NCI-H446 treated with DMSO at 0.1 percent for 48 hours (cell line): ENCODE results near the gene ZFYVE19.

Experiments
- DNase-seq: peaks from one replicate; lab custom pipeline; 2025; lab: John Stamatoyannopoulos, UW

The ZFYVE19 gene, protein sequence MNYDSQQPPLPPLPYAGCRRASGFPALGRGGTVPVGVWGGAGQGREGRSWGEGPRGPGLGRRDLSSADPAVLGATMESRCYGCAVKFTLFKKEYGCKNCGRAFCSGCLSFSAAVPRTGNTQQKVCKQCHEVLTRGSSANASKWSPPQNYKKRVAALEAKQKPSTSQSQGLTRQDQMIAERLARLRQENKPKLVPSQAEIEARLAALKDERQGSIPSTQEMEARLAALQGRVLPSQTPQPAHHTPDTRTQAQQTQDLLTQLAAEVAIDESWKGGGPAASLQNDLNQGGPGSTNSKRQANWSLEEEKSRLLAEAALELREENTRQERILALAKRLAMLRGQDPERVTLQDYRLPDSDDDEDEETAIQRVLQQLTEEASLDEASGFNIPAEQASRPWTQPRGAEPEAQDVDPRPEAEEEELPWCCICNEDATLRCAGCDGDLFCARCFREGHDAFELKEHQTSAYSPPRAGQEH

DNA sequence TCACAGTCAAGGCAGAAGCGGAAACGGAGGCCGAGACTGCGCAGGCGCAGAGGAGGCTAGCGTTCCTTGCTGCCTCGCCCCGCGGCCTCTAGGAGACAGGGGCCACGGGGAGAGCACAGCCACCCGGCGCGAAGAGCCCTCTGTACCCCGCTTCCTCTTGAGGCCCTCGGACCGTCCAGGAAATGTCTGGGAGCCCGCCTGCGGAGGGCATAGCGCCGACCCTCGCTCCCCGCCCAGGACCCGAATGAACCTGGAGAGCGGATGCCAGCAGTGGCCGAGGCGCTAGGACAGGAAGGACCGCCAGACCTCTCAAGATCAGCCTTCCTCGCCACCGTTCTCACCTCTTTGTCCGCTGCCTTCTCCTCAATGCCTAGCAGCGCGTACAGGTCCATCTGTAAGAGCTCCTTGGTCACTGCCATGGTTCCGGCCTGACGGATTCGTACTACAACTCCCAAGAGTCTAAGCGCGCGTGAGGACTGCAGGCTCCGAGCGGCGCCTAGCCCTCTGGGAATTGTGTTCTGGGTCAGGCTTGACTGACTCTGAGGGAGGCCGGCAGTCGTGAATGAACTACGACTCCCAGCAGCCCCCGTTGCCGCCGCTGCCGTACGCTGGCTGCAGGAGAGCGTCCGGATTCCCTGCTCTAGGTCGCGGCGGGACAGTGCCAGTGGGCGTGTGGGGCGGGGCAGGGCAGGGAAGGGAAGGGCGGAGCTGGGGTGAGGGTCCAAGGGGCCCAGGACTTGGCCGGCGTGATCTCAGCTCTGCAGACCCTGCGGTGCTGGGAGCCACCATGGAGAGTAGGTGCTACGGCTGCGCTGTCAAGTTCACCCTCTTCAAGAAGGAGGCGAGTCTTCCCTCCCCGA, at the start of gene ZFYVE19, which contains the start of gene DNAJC17:
Gene ZFYVE19, plus strand, starts transcription at position 62 of the 860 bp plus-strand sequence. Its CDS starts 501 bp downstream, at position 563.
Gene DNAJC17, minus strand, starts transcription at position 446 of the 860 bp plus-strand sequence. Its CDS starts 27 bp downstream, at position 419.
- DNase-seq: peak; percentile 95

- no peak for DNase-seq
Measured at GRCh38 chr15:40759961-40760360, 46.9 kb upstream of the ZFYVE19 start.

DNA sequence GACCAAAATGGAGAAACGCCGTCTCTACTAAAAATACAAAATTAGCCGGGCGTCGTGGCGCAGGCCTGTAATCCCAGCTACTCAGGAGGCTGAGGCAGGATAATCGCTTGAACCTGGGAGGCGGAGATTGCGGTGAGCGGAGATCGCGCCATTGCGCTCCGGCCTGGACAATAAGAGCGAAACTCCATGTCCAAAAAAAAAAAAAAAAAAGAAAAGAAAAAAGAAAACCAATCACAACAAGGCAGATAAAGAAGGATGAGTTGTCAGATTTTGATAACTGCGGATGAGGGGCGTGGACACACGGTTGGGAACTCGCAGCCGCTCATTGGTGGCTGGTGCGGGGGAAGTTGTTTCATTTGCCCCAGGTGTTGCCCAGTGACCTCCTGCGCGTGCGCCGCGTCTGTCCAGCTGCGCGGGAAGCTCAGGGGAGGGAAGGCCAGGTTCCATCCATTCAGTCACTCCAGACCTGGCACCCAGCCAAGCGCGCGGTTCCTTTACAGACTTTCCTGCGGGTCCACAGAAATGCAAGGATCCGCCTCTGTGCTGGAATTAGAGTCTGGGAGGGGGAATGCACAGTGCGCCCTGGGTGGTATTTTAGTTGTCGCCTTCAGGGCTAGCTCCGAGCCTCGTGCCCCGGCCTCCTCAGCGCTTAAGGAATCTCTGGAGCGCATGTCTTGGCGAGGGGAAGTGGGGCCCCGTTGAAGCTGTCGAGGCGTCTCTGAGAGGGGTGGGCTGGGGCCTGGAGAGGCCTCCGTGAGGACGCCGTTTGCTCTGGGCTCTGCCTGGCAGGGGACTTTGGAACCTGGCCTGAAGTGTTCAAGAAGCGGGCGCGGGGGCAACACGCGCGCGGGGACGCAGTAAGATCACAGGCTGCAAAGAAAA, 43.7 kb upstream of the ZFYVE19 start:
- DNase-seq: no peak

DNA sequence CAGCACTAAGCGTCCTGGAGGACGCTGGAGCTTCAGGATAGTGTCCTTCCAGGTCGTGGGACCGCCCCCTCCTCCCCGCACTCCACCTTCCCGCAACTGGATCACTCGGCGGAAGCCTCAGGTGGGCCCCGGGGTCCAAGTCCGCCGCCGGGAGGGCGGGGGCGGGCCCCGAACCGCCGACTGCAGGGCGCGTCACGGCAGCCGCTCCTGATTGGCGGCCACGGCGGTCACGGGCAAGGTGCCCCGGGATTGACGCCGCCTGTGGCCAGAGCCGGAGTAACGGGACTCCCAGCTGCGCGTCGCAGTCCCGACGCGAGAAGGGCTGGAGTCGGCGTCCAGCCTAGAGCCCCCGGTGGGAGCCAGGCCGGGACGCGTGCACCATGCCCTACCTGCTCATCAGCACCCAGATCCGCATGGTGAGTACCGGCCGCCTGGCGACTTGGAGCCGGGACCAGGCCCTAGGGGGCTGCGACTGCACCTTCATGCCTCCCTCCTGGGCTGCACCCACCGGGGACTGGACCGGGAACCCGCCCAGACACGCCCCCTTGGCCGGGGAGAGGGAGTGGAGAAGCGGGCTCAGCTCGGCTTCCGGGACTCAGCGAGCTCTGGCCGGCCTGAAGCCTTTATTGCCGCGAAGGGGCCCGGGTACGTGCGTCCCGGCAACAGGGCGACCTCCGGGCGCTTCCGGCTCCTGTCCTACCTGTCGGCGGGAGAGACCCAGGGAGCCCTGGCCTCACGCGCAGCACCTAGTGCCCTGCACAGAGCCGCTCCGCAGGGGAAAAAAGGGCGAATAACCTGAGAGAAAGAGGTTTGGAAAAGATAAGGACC, 42.9 kb upstream of the ZFYVE19 start, which contains the start of gene GCHFR:
Gene GCHFR, plus strand, starts transcription at position 268 of the 828 bp plus-strand sequence. Its CDS starts 113 bp downstream, at position 381.
- no peak for DNase-seq

DNA sequence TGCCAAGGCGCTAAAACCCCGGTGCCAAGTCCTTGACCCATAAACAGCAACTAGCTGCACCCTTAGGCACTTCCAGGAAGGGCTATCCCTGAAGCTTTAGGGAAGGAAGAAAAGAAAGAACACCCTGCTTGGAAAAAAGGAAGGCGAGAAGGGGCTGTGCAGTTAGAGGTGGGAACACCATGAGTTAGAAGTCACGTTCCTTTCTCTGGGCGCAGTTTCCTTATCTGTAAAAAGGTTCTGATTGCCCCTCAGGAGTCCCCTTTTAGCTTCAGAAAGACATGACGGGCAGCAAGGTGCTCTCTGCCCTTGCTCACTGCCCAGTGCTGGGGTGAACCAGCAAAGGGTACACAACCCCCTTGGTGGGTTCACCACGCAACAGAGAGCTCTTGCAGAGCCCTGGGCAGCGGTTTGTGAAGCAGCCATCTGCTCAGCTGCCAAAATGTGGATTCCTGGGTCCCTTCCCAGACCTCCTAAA, 42.2 kb upstream of the ZFYVE19 start:
- no peak for DNase-seq

- no peak for DNase-seq
Measured at GRCh38 chr15:40766194-40766815, 40.6 kb upstream of the ZFYVE19 start.

DNA sequence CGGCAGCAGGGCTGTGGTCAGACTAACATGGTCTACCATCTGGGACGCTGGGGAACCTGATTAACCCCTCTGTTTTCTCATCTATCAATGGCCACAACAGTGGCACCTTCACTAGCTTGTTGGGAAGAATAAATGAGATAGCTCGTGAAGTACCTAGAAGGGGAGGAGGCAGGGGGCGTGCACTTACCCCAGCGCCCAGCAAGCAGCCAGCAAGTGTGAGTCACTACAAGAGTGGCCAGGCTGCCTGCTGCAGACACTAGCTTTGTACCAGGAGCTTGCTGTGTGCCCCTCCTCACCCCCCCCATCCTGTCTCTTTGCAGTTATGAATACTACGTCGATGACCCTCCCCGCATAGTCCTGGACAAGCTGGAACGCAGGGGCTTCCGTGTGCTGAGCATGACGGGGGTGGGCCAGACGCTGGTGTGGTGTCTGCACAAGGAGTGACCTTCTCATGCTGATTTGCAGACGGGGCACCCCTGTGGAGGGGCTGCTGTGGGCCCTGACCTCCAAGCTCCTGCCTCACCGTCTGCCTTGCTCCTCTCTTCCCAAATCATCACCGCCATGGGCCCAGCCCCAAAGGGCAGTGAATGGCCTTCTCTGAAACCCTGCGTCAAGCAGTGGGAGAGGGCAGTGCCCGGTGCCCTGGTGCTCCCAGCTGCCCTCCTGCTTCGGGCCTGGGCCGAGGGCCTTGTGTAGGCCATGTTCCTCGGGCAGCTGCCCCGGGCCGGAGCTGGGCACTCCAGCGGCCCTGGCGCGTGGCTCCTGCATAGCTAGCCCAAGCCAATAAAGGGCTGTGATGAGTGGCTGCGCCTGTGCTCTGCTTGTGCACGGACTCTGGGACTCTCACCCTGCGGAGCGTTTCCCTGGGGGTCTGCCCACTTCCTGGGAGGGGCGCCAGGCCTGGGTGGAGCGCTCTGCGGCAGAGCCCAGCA, 39.7 kb upstream of the ZFYVE19 start:
- peak; percentile 34 for DNase-seq

DNA sequence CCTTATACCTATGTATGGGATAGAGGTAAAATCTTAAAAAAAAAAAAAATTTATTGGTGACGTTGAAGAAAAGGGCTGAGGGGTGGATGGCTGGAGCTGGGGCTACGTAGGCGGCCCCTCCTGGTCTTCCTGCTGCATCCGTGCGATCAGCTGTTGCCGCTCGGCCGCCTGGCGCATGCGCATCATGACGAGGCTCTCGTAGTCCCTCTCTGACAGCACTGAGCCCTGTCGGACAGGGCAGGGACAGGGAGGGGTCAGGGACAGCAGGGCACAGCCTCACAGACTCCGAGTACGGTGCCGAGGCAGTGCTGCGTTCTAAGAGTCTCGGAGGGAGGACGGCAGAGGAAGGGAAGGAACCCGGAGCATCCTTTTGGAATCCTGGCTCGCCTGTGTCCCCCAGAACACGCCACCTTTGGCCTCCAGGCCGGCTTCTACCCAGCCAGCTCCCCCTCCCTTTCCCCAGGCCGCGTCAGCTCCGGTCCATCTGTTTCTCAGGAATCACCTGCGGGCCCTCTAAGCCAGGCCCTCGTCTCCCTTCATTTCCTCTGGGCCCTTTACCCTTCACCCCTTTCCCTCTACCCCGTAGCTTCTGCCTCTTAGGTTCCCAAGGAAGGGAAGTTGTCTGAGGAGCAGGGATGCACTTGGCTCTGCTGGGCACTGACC, 38.9 kb upstream of the ZFYVE19 start:
- DNase-seq: no peak

DNA sequence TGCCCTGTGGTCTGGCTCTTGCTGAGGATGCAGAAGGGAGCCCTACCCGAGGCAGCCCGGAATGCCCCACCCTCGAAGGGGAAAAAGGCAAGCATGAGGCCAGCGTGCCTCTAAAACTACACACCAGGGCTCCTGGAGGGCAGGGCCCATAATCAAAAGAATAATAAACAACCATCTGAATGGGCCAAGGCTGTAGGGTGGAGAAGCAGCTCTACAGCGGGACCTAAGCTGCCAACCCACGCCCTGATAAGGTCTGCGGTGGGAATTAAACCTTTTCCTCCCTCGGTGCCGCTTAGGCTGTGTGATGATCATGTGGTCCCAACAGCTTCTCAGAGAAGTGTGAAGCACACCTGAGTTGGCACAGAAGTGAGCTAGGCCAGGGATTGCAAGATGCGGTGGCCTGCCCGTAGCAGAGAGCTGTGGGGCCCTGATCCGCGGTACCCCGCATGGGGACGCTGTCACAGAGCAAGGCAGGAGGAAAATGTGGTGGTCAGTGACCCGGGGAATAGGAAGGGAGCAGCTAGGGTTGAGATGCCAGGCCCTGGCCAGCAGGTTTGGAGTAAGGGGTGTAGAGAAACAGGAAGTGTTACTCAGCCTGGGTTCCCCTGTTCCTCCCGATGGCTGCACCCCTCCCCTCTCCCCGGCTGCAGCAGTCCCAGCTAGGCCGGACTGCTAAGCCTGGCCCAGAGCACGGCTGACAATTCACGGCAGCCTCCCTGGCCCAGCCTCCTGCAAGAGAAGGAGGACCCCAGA, 38.2 kb upstream of the ZFYVE19 start:
- DNase-seq: no peak

DNA sequence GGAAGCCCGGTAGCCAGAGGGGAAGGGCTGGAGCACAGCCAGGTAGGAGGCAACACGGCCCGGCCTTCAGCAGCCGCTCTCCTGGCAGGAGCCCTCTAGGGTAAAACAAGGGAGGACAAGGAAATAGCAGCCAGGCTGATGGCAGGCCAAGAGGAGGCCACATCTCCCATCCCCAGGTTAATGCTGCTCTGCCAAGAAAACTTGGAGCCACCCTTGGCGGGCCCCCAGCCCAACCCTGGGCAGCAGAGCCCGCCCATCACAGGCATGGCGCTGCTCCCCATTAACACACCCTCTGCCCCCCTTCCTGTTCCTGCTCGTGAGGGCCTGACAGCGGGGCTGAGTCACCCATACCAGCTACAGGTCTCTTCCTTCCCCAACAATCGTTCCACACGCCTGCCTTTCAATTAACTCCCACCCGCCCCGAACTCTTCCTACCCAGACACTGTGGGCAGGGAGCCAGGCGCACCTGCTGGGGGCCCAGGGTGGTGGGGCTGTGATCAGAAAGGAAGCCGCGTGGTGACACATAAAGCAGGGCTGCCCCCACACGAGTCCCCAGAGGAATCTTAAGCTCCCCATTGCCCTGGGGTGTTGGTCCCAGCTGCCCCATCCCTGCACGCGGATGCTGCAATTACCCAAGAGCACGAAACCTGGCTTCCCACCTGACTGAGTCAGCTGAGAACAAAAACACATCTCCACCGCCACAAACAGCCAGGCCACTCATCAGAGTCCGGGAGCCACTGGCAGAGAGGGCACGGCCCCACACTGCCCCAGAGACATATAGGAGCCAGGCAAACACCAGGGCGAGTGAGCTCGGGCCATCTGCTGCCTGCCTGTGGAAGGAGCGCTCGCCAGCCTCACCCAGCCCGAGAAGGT, 37.4 kb upstream of the ZFYVE19 start, which contains the start of gene C15orf62:
Gene C15orf62, plus strand, starts transcription at position 707 of the 873 bp plus-strand sequence. CDS start 516 bp downstream, outside the sequence.
- DNase-seq: peak; percentile 72

- DNase-seq: no peak
Measured at GRCh38 chr15:40770147-40770721, 36.7 kb upstream of the ZFYVE19 start.

- DNase-seq: no peak
Measured at GRCh38 chr15:40771242-40771641, 35.6 kb upstream of the ZFYVE19 start.

DNA sequence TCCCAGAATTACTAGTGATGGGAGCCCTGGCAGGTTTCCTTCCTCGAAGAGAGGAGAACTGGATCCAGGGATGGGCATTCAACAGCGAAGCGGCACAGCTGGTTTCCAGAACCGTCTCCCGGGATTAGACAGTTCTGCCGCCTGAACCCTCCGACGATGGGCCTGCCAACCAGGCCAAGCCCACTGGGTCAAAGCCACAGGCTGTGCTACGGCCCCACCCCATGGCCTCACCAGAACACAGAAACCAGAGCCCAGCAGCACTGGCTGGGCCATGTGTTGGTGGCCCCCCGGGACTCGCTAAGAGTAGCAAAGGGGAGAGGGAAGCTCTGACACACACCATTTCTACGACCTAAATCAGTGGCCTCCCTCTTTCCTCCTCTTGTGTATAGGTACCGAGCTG, 34.9 kb upstream of the ZFYVE19 start:
- no peak for DNase-seq

- no peak for DNase-seq
Measured at GRCh38 chr15:40773496-40773895, 33.4 kb upstream of the ZFYVE19 start.

GRCh38 chr15:40773902-40774301, 33.0 kb upstream of the ZFYVE19 start:
- DNase-seq: no peak

GRCh38 chr15:40775007-40775406, 31.9 kb upstream of the ZFYVE19 start:
- DNase-seq: no peak
